CD4-positive, alpha-beta T cell treated with Interleukin-15 for 1 hour (primary cell): Measurements from ENCODE around the gene ASAP2.

ENCODE experiments used
- DNase-seq: peaks from one replicate; pipeline ENCODE4 v3.0.0-alpha.2; 2020

Gene ASAP2

GRCh38 chr2:9279426-9279825, 72.8 kb downstream of the ASAP2 start:
- DNase-seq = no peak

GRCh38 chr2:9280224-9280623, 73.6 kb downstream of the ASAP2 start:
- no peak for DNase-seq

GRCh38 chr2:9281145-9281544, 74.5 kb downstream of the ASAP2 start:
- no peak for DNase-seq

GRCh38 chr2:9282128-9283112, 75.8 kb downstream of the ASAP2 start:
- no peak for DNase-seq

- DNase-seq = no peak
Observed at GRCh38 chr2:9284521-9285297, 78.1 kb downstream of the ASAP2 start.

- DNase-seq = no peak
Observed at GRCh38 chr2:9285385-9285920, 78.8 kb downstream of the ASAP2 start.

GRCh38 chr2:9285921-9286320, 79.3 kb downstream of the ASAP2 start:
- DNase-seq = no peak

GRCh38 chr2:9286554-9287399, 80.2 kb downstream of the ASAP2 start:
- no peak for DNase-seq

- no peak for DNase-seq
Observed at GRCh38 chr2:9287400-9288045, 80.9 kb downstream of the ASAP2 start.

GRCh38 chr2:9288233-9288632, 81.6 kb downstream of the ASAP2 start:
- no peak for DNase-seq

GRCh38 chr2:9288681-9289338, 82.2 kb downstream of the ASAP2 start:
- DNase-seq = no peak

- DNase-seq = no peak
Observed at GRCh38 chr2:9291331-9291730, 84.7 kb downstream of the ASAP2 start.

- no peak for DNase-seq
Observed at GRCh38 chr2:9291866-9292265, 85.3 kb downstream of the ASAP2 start.

GRCh38 chr2:9292426-9292825, 85.8 kb downstream of the ASAP2 start:
- DNase-seq = no peak

- DNase-seq = no peak
Observed at GRCh38 chr2:9294764-9295163, 88.2 kb downstream of the ASAP2 start.

- DNase-seq = no peak
Observed at GRCh38 chr2:9296559-9296958, 89.9 kb downstream of the ASAP2 start.

- no peak for DNase-seq
Observed at GRCh38 chr2:9297156-9297555, 90.5 kb downstream of the ASAP2 start.

GRCh38 chr2:9297807-9298206, 91.2 kb downstream of the ASAP2 start:
- no peak for DNase-seq

GRCh38 chr2:9298583-9298982, 92.0 kb downstream of the ASAP2 start:
- DNase-seq = no peak

GRCh38 chr2:9299161-9300100, 92.8 kb downstream of the ASAP2 start:
- DNase-seq = no peak
